Sigmoid colon (tissue), 7 donors: Measurements from ENCODE around the gene RGSL1. TPM values are rescaled to one million over a fixed set of nuclear protein-coding genes. Genes with fewer than 3 reads are reported as not detected.

Experiments used
- DNase-seq: peaks from one replicate; pipeline ENCODE4 v3.0.0-alpha.2; 2019
- H3K27ac ChIP-seq, 4 donors: fragments of 200-600 bp; sonication (generic); one replicate each; pipeline ENCODE4 v1.5.1; 2016 to 2019; ENCODE audit warnings: mild to moderate bottlenecking in 1 of 4
- H3K27me3 ChIP-seq, 3 donors: fragments of 200-600 bp; sonication (generic); one replicate each; pipeline ENCODE4 v1.5.1; 2019; ENCODE audit warnings: mild to moderate bottlenecking in 1 of 3
- H3K36me3 ChIP-seq, 4 donors: fragments of 200-600 bp; sonication (generic); one replicate each; pipeline ENCODE4 v1.5.1; 2016 to 2019
- H3K4me1 ChIP-seq, 4 donors: fragments of 200-600 bp; sonication (generic); one replicate each; pipeline ENCODE4 v1.5.1; 2017 to 2019
- H3K4me3 ChIP-seq, 4 donors: fragments of 200-600 bp; sonication (generic); one replicate each; pipeline ENCODE4 v1.5.1; 2017 to 2019; ENCODE audit warnings: mild to moderate bottlenecking in 2 of 4, moderate library complexity in 1 of 4
- H3K9me3 ChIP-seq, 4 donors: fragments of 200-600 bp in 3 of 4; sonication (generic) in 3 of 4; one replicate each; pipeline versions ENCODE4 v1.5.1 to v1.6.1; 2013 to 2019
- CTCF ChIP-seq, 4 experiments: fragments of 450-650 bp in 3 of 4; fragments of 200-600 bp in 1 of 4; IDR thresholded peaks; one replicate each; pipeline ENCODE4 v1.5.1; 2016 to 2019; ENCODE audit warnings: antibody characterized with exemption in 4 of 4, mild to moderate bottlenecking in 3 of 4, moderate library complexity in 2 of 4
- EP300 ChIP-seq, 4 donors: sonication (generic); formaldehyde crosslinking; IDR thresholded peaks; one replicate each; pipeline ENCODE4 v1.6.1; 2017; ENCODE audit warnings: antibody characterized with exemption in 4 of 4
- POLR2A ChIP-seq, 2 donors: fragments of 450-650 bp; IDR thresholded peaks; one replicate each; pipeline ENCODE4 v1.6.1; 2016; ENCODE audit warnings: antibody characterized with exemption in 2 of 2, mild to moderate bottlenecking in 2 of 2, moderate library complexity in 2 of 2
- POLR2AphosphoS5 ChIP-seq, 4 donors: sonication (generic); formaldehyde crosslinking; IDR thresholded peaks; one replicate each; pipeline ENCODE4 v1.6.1; 2017; ENCODE audit warnings: antibody characterized with exemption in 4 of 4
- WGBS, 2 donors: extraction: QIAGEN DNeasy Blood & Tissue Kit; methylation state at CpG; one replicate each; pipeline ENCODE4 v1.1.7; 2013; 5-methylcytosine and 5-hydroxymethylcytosine counted together
- intact Hi-C: fragments of 100-400 bp; cut with DNase I; formaldehyde crosslinking; loops from one replicate; pipeline ENCODE4 v1.15.1; 2023
- polyA plus RNA-seq, 3 donors: library from polyadenylated mRNA; stranded (reverse); fragments of 200-250 nt; gene quantifications; one replicate each; pipeline ENCODE4 v1.2.3, GENCODE V29; 2013
- total RNA-seq, 4 donors: library from RNA; depleted of rRNA; stranded (reverse); fragments of >200 nt; gene quantifications; one replicate each; pipeline ENCODE4 v1.1.0, GENCODE V29; 2016
- donor health status: healthy with polysubstance abuse.
- donor health status: Bipolar disorder and iron deficiency.
- donor health status: healthy.

The RGSL1 gene
- not detected for total RNA-seq
- polyA plus RNA-seq: not detected

DNA sequence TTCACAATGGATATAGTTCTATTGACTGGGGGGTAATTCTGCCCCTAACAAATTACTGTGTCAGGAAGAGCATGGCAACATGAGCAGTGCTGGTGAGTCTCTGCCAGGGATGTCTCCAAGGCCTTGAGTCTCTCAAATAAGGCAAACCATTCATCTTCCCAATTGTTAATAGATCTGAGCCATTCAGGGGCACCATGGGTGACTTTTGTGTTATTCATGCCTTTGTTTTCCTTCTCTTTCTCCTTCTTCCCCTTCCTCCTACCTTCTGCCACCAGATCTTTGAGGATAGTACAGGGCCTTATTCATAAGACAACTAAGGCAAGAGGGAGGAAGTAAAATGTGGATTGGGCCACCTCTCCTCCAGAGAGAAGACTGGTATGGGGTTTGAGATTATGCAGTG, at the start of gene RGSL1:
Gene RGSL1 (plus strand): TSS at position 60 of the 400 bp plus-strand sequence. CDS start 20 bp downstream, at position 80.
- H3K9me3 ChIP-seq: no peaks in the 10 kb centered on the region
- DNase-seq: no peak
- intact Hi-C loops: no loop called here
- peaks cover 0 to 6% (median 0%) of the 10 kb centered on the region in 4 donors for H3K4me1 ChIP-seq
- no peak within 1 kb of the TSS for H3K4me3 ChIP-seq
- H3K36me3 ChIP-seq: no peaks in the 10 kb centered on the region
- H3K27me3 ChIP-seq: no peaks in the 10 kb centered on the region
- no peak within 1 kb of the TSS for H3K27ac ChIP-seq
- TF ChIP-seq EP300 (IDR thresholded peaks at IDR 0.05) (no peak), POLR2AphosphoS5 (IDR thresholded peaks at IDR 0.05) (no peak), CTCF (IDR thresholded peaks at IDR 0.05) (no peak), POLR2A (IDR thresholded peaks at IDR 0.05) (no peak)

- TF ChIP-seq EP300 (IDR thresholded peaks at IDR 0.05) (no peak), CTCF (IDR thresholded peaks at IDR 0.05) (no peak), POLR2A (IDR thresholded peaks at IDR 0.05) (no peak), POLR2AphosphoS5 (IDR thresholded peaks at IDR 0.05) (no peak)
- Histone ChIP-seq H3K4me1 (peaks cover 0 to 11% (median 7%) of the 10 kb centered on the region in 4 donors), H3K4me3 (no peak within 1 kb of the TSS), H3K27me3 (no peaks in the 10 kb centered on the region), H3K27ac (no peak within 1 kb of the TSS), H3K9me3 (peaks cover 0 to 2% (median 0%) of the 10 kb centered on the region in 4 donors), H3K36me3 (no peaks in the 10 kb centered on the region)
- intact Hi-C loops: no loop called here
- DNase-seq: no peak
- 94 to 95% methylated on average over 4 of the region's 4 CpGs for WGBS, 2 donors
Observed at GRCh38 chr1:182400567-182400966, 49.4 kb upstream of the RGSL1 start, which contains the start of gene TEDDM1. TEDDM1 (minus strand) TSS chr1:182400667; CDS start chr1:182400485, 182 bp downstream.

- WGBS, 2 donors: 71 to 76% methylated on average over 1 of the region's 1 CpG
- H3K9me3 ChIP-seq: peaks cover 0 to 2% (median 0%) of the 10 kb centered on the region in 4 donors
- H3K27me3 ChIP-seq: peaks cover 0 to 18% (median 0%) of the 10 kb centered on the region in 3 donors
- TF ChIP-seq POLR2AphosphoS5 (IDR thresholded peaks at IDR 0.05): no peak
- no peak for TF ChIP-seq EP300 (IDR thresholded peaks at IDR 0.05)
- TF ChIP-seq POLR2A (IDR thresholded peaks at IDR 0.05): no peak
- no peak for TF ChIP-seq CTCF (IDR thresholded peaks at IDR 0.05)
- H3K36me3 ChIP-seq: no peaks in the 10 kb centered on the region
- intact Hi-C loops: no loop called here
- no peak for DNase-seq
- no peak overlapping the region for H3K4me3 ChIP-seq
- no peak overlapping the region for H3K27ac ChIP-seq
- H3K4me1 ChIP-seq: no peaks in the 10 kb centered on the region
Observed at GRCh38 chr1:182404781-182405180, 45.2 kb upstream of the RGSL1 start.

- Histone ChIP-seq H3K4me3 (no peak overlapping the region), H3K36me3 (no peaks in the 10 kb centered on the region), H3K27me3 (peaks cover 0 to 18% (median 0%) of the 10 kb centered on the region in 3 donors), H3K27ac (no peak overlapping the region), H3K4me1 (peaks cover 0 to 8% (median 7%) of the 10 kb centered on the region in 4 donors), H3K9me3 (peaks cover 0 to 2% (median 0%) of the 10 kb centered on the region in 4 donors)
- TF ChIP-seq POLR2AphosphoS5 (IDR thresholded peaks at IDR 0.05) (no peak), EP300 (IDR thresholded peaks at IDR 0.05) (no peak), POLR2A (IDR thresholded peaks at IDR 0.05) (no peak), CTCF (IDR thresholded peaks at IDR 0.05) (no peak)
- no peak for DNase-seq
- intact Hi-C loops: no loop called here
- 96 to 97% methylated on average over 1 of the region's 1 CpG for WGBS, 2 donors
Observed at GRCh38 chr1:182405578-182405977, 44.4 kb upstream of the RGSL1 start.

DNA sequence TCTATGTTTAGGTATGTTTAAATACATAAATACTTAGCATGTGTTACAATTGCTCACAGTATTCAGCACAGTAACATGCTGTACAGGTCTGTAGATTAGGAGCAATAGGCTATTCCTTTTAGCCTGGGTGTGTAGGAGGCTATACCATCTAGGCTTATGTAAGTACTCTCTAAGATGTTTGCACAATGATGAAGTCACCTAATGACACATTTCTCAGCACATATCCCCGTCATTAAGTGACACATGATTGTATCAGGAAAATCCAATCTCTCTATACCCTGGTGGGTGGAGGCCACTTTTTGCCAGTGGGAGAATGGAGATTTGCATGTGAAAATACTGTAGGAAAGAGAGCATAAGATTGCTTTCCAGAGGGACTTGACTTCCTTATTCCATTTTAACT, 43.9 kb upstream of the RGSL1 start:
- Histone ChIP-seq H3K27me3 (peaks cover 0 to 18% (median 0%) of the 10 kb centered on the region in 3 donors), H3K9me3 (peaks cover 0 to 2% (median 0%) of the 10 kb centered on the region in 4 donors), H3K4me1 (peaks cover 0 to 12% (median 11%) of the 10 kb centered on the region in 4 donors), H3K4me3 (no peak overlapping the region), H3K27ac (no peak overlapping the region), H3K36me3 (no peaks in the 10 kb centered on the region)
- 12 to 64% methylated on average over 1 of the region's 1 CpG for WGBS, 2 donors
- TF ChIP-seq CTCF (IDR thresholded peaks at IDR 0.05) (no peak), POLR2A (IDR thresholded peaks at IDR 0.05) (no peak), EP300 (IDR thresholded peaks at IDR 0.05) (no peak), POLR2AphosphoS5 (IDR thresholded peaks at IDR 0.05) (no peak)
- intact Hi-C loops: no loop called here
- DNase-seq: no peak
